OCI-LY7 (cell line): ENCODE results near the gene MREG. TPM values are rescaled to one million over a fixed set of nuclear protein-coding genes. Genes with fewer than 3 reads are reported as not detected.

Experiments used
- BruUV-seq: library from RNA; stranded (reverse); fragments of 400-500 nt; replicated peaks from 2 replicates; lab custom pipeline; 2021; lab: Mats Ljungman, UMichigan
- CTCF ChIA-PET: fragments of 300-600 bp; sonication (Branson Sonifier 250); formaldehyde crosslinking; loops from one replicate; lab custom pipeline; 2022; ENCODE audit warnings: antibody characterized with exemption; ENCODE audit not compliant: unreplicated experiment; lab: Charles Lee
- POLR2A ChIA-PET: fragments of 300-600 bp; sonication (Branson Sonifier 250); formaldehyde crosslinking; loops from one replicate; lab custom pipeline; 2022; ENCODE audit warnings: antibody characterized with exemption; lab: Charles Lee
- DNase-seq: peaks from one replicate; pipeline ENCODE4 v3.0.0-alpha.2; 2015; ENCODE audit warnings: low spot score
- H2AFZ ChIP-seq: fragments of 200-600 bp; sonication (generic), shearing (Covaris generic); 2 replicates; pipeline ENCODE4 v1.6.1; 2014; ENCODE audit warnings: mild to moderate bottlenecking, antibody characterized with exemption, low read length, moderate library complexity
- H3K27ac ChIP-seq: fragments of 200-600 bp; sonication (generic); 2 replicates; pipeline ENCODE4 v1.5.1; 2014; ENCODE audit warnings: mixed run types, low read depth, mild to moderate bottlenecking, moderate library complexity, low read length, inconsistent platforms; ENCODE audit not compliant: poor library complexity, severe bottlenecking
- H3K36me3 ChIP-seq: fragments of 200-600 bp; sonication (generic); 2 replicates; pipeline ENCODE4 v1.6.1; 2014; ENCODE audit warnings: mild to moderate bottlenecking, antibody characterized with exemption, low read length, moderate library complexity, mixed read lengths; ENCODE audit not compliant: insufficient read depth
- H3K4me1 ChIP-seq: fragments of 200-600 bp; sonication (generic); 2 replicates; pipeline ENCODE4 v1.5.1; 2014; ENCODE audit warnings: mild to moderate bottlenecking, low read length; ENCODE audit not compliant: insufficient read depth, poor library complexity, severe bottlenecking
- H3K4me2 ChIP-seq: fragments of 200-600 bp; sonication (generic); 2 replicates; pipeline ENCODE4 v1.6.1; 2014; ENCODE audit warnings: mild to moderate bottlenecking, low read length
- H3K4me3 ChIP-seq: fragments of 200-600 bp; sonication (generic); 2 replicates; pipeline ENCODE4 v1.5.1; 2014; ENCODE audit warnings: mild to moderate bottlenecking, low read depth, low read length; ENCODE audit not compliant: poor library complexity, severe bottlenecking
- H3K79me2 ChIP-seq: fragments of 200-600 bp; sonication (generic); 2 replicates; pipeline ENCODE4 v1.6.1; 2016; ENCODE audit warnings: low read depth, mild to moderate bottlenecking, low read length, moderate library complexity, mixed read lengths; ENCODE audit not compliant: insufficient read depth
- H3K9me2 ChIP-seq: fragments of 200-600 bp; sonication (generic); 2 replicates; pipeline ENCODE4 v1.6.1; 2016; ENCODE audit warnings: mild to moderate bottlenecking, low read length, mixed read lengths; ENCODE audit not compliant: insufficient read depth
- H3K9me3 ChIP-seq: fragments of 200-600 bp; sonication (generic); 2 replicates; pipeline ENCODE4 v1.6.1; 2014; ENCODE audit warnings: mild to moderate bottlenecking, mixed run types, low read length, mixed read lengths
- H4K20me1 ChIP-seq: fragments of 200-600 bp; sonication (generic); 2 replicates; pipeline ENCODE4 v1.6.1; 2014; ENCODE audit warnings: mild to moderate bottlenecking, antibody characterized with exemption, low read length, moderate library complexity, mixed read lengths; ENCODE audit not compliant: insufficient read depth
- EZH2phosphoT487 ChIP-seq: fragments of 200-600 bp; sonication (generic); IDR thresholded peaks from 2 replicates; pipeline ENCODE4 v1.6.1; 2018; ENCODE audit warnings: low read depth, borderline replicate concordance, mild to moderate bottlenecking, mixed run types, antibody characterized with exemption, low read length, moderate library complexity, mixed read lengths
- intact Hi-C: fragments of 100-400 bp; cut with micrococcal nuclease; formaldehyde crosslinking; loops from one replicate; pipeline ENCODE4 v1.10.0; 2022; ENCODE audit not compliant: unreplicated experiment
- total RNA-seq, 2 experiments: library from RNA; depleted of rRNA in 1 of 2; stranded (reverse); fragments of >200 nt in 1 of 2; shearing (Covaris generic) in 1 of 2; gene quantifications; 2 replicates each; pipeline ENCODE4 v1.2.3, GENCODE V29; 2014 to 2022
- TF ChIP-seq, protein P1 (sequence below): fragments of 200-600 bp; sonication (generic); conservative IDR thresholded peaks from 2 replicates; pipeline ENCODE4 v1.5.1; 2014; ENCODE audit warnings: mild to moderate bottlenecking, antibody characterized with exemption, low read length, moderate library complexity, mixed read lengths

Gene MREG
- total RNA-seq, 2 experiments from 2014 or later, result 5.6 to 9.3 TPM

DNA sequence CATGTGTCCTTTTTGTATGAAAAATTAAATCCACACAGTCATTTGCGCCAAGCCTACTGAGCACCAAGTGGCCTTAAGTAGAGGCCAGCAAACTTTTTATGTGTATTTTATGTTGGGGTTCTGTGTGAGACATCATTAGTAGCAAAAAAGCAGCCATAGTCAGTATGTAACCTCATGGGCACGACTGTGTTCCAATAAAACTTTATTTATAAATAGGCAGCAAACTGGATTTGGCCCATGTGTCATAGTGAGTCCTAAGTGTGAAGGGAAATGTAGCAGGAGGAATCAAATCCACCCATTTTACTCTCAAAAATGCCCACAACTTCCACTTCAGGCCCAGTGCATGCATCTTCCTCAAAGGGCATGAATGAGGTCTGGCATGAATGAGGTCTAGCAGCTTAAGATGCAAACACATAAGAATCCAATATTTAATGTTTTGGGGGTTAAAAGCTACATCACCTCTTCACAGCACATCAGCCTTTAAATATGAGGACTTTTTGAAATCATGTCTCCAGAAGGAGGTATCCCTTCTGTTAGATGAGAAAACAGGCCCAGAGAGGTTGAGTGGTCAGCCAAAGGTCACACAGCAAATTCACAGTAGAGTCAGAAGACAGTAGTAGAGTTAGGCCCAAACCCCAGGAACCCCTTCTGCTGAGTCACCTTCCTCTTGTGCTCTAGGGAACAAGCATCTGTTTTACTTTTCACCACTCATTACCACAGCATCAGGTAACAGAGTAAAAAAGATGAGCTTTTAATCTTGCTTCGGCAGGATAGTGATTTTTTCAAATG, 45.6 kb downstream of the MREG start:
- no peak overlapping the region for H3K27ac ChIP-seq
- POLR2A ChIA-PET, result interaction anchor here (0.6 to 1.0 kb wide), 2 partner anchors 11 to 256 kb away, joined by 3 read pairs; no protein-coding TSS in a partner anchor
- H4K20me1 ChIP-seq, result no peaks in the 10 kb centered on the region
- H3K4me1 ChIP-seq, result no peaks in the 10 kb centered on the region
- BruUV-seq, result no TSS peak
- no peaks in the 10 kb centered on the region for H3K79me2 ChIP-seq
- no peak overlapping the region for H3K4me2 ChIP-seq
- intact Hi-C loops, result no loop called here
- H2AFZ ChIP-seq, result no peak overlapping the region
- CTCF ChIA-PET, result no interaction called here
- no peak for DNase-seq
- TF ChIP-seq, protein P1, sequence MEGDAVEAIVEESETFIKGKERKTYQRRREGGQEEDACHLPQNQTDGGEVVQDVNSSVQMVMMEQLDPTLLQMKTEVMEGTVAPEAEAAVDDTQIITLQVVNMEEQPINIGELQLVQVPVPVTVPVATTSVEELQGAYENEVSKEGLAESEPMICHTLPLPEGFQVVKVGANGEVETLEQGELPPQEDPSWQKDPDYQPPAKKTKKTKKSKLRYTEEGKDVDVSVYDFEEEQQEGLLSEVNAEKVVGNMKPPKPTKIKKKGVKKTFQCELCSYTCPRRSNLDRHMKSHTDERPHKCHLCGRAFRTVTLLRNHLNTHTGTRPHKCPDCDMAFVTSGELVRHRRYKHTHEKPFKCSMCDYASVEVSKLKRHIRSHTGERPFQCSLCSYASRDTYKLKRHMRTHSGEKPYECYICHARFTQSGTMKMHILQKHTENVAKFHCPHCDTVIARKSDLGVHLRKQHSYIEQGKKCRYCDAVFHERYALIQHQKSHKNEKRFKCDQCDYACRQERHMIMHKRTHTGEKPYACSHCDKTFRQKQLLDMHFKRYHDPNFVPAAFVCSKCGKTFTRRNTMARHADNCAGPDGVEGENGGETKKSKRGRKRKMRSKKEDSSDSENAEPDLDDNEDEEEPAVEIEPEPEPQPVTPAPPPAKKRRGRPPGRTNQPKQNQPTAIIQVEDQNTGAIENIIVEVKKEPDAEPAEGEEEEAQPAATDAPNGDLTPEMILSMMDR, result no peak
- no peak for TF ChIP-seq EZH2phosphoT487
- no peaks in the 10 kb centered on the region for H3K9me3 ChIP-seq
- H3K4me3 ChIP-seq, result no peak overlapping the region
- H3K9me2 ChIP-seq, result no peaks in the 10 kb centered on the region
- no peaks in the 10 kb centered on the region for H3K36me3 ChIP-seq

DNA sequence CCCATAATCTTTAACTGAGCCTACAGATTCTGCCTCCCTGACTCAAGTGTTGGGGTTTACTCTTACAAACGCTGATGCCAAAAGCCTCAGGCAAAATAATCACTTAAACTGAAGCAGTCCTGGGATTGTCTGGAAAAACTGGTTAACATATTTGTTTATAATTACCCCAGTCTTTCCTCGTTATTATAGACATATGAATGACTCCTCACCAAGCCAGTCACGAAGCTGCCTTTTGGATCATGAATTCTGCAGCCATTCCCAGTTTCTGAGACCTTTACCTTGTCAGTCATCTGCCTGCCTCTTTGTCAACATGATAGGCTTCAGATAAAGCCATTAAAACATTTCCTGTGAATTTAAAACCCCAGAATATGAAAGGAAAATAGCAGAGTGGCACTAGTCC, 46.4 kb downstream of the MREG start:
- no peak for TF ChIP-seq EZH2phosphoT487
- TF ChIP-seq, protein P1, result no peak
- BruUV-seq, result no TSS peak
- no peaks in the 10 kb centered on the region for H3K9me2 ChIP-seq
- intact Hi-C loops, result no loop called here
- no peaks in the 10 kb centered on the region for H3K36me3 ChIP-seq
- DNase-seq, result no peak
- H3K4me2 ChIP-seq, result no peak overlapping the region
- H3K79me2 ChIP-seq, result no peaks in the 10 kb centered on the region
- ChIA-PET POLR2A (no interaction called here), CTCF (no interaction called here)
- H3K9me3 ChIP-seq, result no peaks in the 10 kb centered on the region
- no peaks in the 10 kb centered on the region for H3K4me1 ChIP-seq
- H3K27ac ChIP-seq, result no peak overlapping the region
- no peak overlapping the region for H2AFZ ChIP-seq
- H4K20me1 ChIP-seq, result no peaks in the 10 kb centered on the region
- no peak overlapping the region for H3K4me3 ChIP-seq

- H3K9me3 ChIP-seq, result no peaks in the 10 kb centered on the region
- TF ChIP-seq, protein P1, result no peak
- TF ChIP-seq EZH2phosphoT487, result no peak
- BruUV-seq, result no TSS peak
- H3K9me2 ChIP-seq, result no peaks in the 10 kb centered on the region
- POLR2A ChIA-PET, result interaction anchor here (0.6 to 0.8 kb wide), 4 partner anchors 42 to 1091 kb away, joined by 3 to 4 read pairs (median 3); no protein-coding TSS in a partner anchor
- H3K4me3 ChIP-seq, result no peak overlapping the region
- H3K4me1 ChIP-seq, result no peaks in the 10 kb centered on the region
- H4K20me1 ChIP-seq, result no peaks in the 10 kb centered on the region
- no peaks in the 10 kb centered on the region for H3K79me2 ChIP-seq
- H3K27ac ChIP-seq, result no peak overlapping the region
- intact Hi-C loops, result no loop called here
- DNase-seq, result no peak
- no peaks in the 10 kb centered on the region for H3K36me3 ChIP-seq
- no peak overlapping the region for H3K4me2 ChIP-seq
- CTCF ChIA-PET, result no interaction called here
- no peak overlapping the region for H2AFZ ChIP-seq
These were observed 47.1 kb downstream of the MREG start for GRCh38 chr2:215966274-215966673.
